Subcutaneous adipose tissue (tissue), 4 donors: ENCODE data around the gene NTF4. TPM values are rescaled to one million over a fixed set of nuclear protein-coding genes. Genes with fewer than 3 reads are reported as not detected.

Experiments used
- total RNA-seq, 4 donors: library from RNA; depleted of rRNA; stranded (reverse); fragments of >200 nt; gene quantifications; one replicate each; pipeline ENCODE4 v1.1.0, GENCODE V29; 2016
- TF ChIP-seq, protein P1 (sequence below): fragments of 450-650 bp; IDR thresholded peaks from one replicate; pipeline ENCODE4 v1.5.1; 2016; ENCODE audit warnings: low read depth, mild to moderate bottlenecking, control low read depth, antibody characterized with exemption, moderate library complexity

The NTF4 gene
- total RNA-seq, 4 donors from 2014 or later, result not detected

DNA sequence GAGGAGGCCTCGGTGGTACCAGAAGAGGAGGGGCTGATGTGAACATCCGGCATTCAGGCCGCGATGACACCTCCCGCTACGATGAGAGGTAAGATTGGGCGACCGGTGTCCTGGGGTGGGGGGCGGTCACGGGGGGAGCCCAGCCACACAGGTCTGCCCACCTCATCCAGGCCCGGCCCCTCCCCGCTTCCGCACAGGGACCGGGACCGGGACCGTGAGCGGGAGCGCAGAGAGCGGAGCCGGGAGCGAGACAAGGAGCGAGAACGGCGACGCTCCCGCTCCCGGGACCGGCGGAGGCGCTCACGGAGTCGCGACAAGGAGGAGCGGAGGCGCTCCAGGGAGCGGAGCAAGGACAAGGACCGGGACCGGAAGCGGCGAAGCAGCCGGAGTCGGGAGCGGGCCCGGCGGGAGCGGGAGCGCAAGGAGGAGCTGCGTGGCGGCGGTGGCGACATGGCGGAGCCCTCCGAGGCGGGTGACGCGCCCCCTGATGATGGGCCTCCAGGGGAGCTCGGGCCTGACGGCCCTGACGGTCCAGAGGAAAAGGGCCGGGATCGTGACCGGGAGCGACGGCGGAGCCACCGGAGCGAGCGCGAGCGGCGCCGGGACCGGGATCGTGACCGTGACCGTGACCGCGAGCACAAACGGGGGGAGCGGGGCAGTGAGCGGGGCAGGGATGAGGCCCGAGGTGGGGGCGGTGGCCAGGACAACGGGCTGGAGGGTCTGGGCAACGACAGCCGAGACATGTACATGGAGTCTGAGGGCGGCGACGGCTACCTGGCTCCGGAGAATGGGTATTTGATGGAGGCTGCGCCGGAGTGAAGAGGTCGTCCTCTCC, 43.2 kb upstream of the NTF4 start:
- TF ChIP-seq, protein P1, sequence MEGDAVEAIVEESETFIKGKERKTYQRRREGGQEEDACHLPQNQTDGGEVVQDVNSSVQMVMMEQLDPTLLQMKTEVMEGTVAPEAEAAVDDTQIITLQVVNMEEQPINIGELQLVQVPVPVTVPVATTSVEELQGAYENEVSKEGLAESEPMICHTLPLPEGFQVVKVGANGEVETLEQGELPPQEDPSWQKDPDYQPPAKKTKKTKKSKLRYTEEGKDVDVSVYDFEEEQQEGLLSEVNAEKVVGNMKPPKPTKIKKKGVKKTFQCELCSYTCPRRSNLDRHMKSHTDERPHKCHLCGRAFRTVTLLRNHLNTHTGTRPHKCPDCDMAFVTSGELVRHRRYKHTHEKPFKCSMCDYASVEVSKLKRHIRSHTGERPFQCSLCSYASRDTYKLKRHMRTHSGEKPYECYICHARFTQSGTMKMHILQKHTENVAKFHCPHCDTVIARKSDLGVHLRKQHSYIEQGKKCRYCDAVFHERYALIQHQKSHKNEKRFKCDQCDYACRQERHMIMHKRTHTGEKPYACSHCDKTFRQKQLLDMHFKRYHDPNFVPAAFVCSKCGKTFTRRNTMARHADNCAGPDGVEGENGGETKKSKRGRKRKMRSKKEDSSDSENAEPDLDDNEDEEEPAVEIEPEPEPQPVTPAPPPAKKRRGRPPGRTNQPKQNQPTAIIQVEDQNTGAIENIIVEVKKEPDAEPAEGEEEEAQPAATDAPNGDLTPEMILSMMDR, result no peak

DNA sequence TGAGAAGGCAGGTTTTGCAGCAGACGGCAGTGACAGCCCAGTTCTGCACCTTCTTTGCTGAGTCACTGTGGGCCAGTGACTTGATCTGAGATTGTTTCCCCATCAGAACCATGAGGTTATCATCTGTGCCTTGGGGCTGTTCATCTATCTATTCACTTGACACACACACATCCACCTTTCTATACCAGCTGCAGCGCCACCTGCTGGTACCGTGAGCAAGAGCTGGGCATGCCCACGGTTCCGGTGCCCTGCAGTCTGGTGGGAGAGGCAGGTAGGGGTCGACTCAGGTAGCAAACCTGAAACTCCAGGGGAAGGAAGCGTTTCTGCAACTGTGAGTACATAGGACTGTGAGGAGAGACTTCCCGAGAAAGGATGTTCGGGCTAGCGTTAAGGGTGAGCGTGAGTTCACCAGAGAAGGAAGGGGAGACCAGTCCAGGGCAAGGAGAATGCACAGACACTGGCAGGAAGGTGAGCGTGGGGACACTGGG, 42.1 kb upstream of the NTF4 start:
- TF ChIP-seq, protein P1, result no peak

DNA sequence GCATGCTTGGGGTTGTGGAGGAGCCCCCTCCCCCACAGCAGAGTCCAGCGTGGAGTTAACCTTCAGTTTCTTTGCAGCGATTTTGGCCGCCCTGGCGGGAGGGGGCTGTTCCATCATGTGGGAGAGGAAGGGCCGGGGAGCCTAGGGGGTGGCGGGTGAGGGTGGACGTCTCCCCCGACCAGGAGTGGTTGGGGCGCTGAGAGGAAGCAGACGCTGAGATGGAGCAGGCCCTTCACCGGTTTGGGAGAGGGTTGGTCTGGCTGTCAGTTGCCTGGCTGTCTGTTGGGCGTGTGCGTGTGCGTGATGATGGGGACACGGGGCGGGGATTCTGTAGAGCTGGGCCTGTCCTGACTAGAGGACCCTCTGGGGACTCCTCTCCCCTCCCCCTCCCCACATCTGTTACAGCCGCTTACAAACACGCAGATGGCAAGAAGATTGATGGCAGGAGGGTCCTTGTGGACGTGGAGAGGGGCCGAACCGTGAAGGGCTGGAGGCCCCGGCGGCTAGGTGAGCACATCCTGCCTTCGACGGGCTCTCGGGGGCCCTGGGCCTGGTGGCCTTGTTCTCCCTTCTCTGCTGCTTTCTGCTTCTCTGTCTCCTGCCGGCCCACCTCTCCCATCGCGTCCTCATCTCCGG, 39.7 kb upstream of the NTF4 start:
- TF ChIP-seq, protein P1, result no peak

DNA sequence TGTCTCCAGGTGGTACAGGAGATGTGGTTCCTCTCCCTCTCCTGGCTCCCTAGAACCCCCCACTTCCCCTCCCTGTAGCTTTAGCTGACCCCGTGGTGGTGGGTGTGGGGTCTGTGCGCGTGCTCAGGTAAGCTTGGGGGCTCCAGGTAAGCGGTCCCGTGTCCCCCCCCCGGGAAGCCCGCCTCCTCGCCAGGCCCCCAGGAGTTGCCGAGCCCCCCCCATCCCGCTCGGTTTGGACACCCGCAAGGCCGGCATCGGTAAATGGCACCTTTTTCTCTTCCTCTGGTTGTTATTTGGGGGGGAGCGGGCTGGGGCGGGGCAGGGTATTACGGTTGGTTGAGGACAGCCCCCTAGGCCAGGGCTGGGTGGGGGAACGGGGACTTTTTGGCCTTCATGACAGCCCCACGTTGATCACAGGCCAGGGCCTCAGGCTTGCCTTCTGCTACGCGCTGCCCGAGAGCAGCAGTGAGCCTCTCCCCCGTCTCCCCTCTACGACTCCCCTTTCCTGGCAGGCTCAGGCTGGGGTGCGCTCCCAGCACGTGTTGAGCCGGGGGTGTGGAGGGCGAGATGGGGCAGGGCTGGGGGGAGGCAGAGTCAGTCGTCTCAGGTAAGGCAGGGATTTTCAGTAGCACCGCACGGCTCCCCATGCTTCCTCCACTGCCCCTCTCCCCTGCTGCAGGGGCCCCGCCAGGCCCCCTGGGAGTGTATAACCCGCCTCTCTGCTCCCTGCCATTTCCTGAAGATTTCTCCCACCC, 38.9 kb upstream of the NTF4 start:
- TF ChIP-seq, protein P1, result no peak

DNA sequence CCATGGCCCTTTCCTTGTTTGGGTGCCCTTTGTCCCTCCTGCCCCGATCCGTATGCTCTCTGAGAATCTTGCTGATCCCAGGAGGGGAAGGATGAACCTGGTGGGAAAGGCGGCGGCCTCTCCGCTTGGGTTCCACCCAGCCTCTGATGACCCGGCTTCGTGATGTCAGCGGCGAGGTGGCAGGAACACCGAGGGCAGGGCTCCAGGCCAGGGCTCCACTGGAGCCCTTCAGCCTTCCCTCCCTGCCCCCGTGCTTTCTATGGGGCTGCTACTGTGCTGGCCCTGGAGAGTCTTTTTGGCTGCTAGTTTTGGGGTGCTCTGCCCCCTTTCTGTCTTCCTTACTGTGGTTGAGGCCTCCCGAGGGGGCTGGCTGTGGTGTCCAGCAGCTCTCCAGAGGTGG, 37.7 kb upstream of the NTF4 start:
- TF ChIP-seq, protein P1, result no peak

DNA sequence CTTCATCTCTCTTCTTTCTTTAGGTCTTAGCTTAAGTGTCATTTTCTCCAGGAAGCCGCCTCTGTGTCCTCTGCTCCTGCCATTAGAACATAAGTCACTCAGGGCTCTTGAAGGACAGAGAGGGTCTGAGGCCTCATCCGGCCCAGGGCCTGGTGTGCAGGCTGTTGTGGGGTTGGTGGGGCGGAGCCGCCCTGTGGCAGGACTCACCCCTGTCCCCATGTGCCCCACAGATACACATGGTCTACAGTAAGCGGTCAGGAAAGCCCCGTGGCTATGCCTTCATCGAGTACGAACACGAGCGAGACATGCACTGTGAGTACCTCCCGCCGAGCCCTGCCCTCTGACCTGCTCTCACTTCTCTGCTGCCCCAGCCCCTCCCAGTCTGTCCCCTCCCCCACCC, 36.5 kb upstream of the NTF4 start:
- TF ChIP-seq, protein P1, result no peak

DNA sequence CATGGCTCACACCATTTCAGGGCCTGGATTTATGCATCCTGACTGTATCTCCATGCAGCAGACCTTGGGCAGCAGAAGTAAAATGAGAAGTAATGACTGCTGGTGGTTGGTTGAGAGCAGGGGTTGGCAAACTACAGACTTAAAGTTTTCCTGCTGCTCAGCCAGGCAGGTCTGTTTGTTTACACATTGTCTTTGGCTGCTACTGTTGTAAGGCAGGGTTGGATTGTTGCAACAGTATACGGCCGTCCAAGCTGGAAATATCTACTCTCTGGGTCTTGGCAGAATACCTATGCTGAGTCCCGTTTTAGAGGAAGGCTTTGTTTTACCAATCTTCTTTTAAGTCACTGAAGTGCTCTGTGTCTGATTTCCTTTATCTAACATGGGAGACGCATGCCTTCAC, 34.2 kb upstream of the NTF4 start:
- TF ChIP-seq, protein P1, result no peak
